Panc1 (cell line): ENCODE data around the gene UMAD1. TPM values are rescaled to one million over a fixed set of nuclear protein-coding genes. Genes with fewer than 3 reads are reported as not detected.

ENCODE experiments used
- ATAC-seq: fragments of 200-7000 bp; cut with Tn5 transposase; 2 replicates; pipeline ENCODE4 v1.9.1; 2020; ENCODE audit warnings: mild to moderate bottlenecking, moderate library complexity
- BruUV-seq: library from RNA; stranded (reverse); fragments of 400-500 nt; replicated peaks from 2 replicates; lab custom pipeline; 2021; lab: Mats Ljungman, UMichigan
- CTCF ChIA-PET: fragments of 300-600 bp; sonication (Branson Sonifier 250); formaldehyde crosslinking; loops from one replicate; lab custom pipeline; 2022; ENCODE audit warnings: antibody characterized with exemption; lab: Charles Lee
- POLR2A ChIA-PET: fragments of 300-600 bp; sonication (Branson Sonifier 250); formaldehyde crosslinking; loops from one replicate; lab custom pipeline; 2022; ENCODE audit warnings: antibody characterized with exemption; lab: Charles Lee
- DNase-seq: peaks from one replicate; pipeline ENCODE4 v3.0.0-alpha.2; 2010; ENCODE audit warnings: low read depth, low spot score
- H3K27ac ChIP-seq: 2 replicates; pipeline ENCODE4 v1.5.1; 2011; ENCODE audit warnings: mild to moderate bottlenecking, low read length, inconsistent platforms
- H3K27me3 ChIP-seq: fragments of 200-500 bp; sonication (Bioruptor generic); 2 replicates; pipeline ENCODE4 v1.6.0; 2014; ENCODE audit warnings: low read length, inconsistent platforms; ENCODE audit not compliant: control insufficient read depth, insufficient read depth
- H3K36me3 ChIP-seq: fragments of 200-500 bp; sonication (Bioruptor generic); 2 replicates; pipeline ENCODE4 v1.5.1; 2014; ENCODE audit warnings: inconsistent platforms, mild to moderate bottlenecking, low read length, moderate library complexity; ENCODE audit not compliant: control insufficient read depth, insufficient read depth
- H3K4me1 ChIP-seq: 2 replicates; pipeline ENCODE4 v1.5.1; 2011; ENCODE audit warnings: inconsistent platforms, mild to moderate bottlenecking, low read length, moderate library complexity; ENCODE audit not compliant: control insufficient read depth, insufficient read depth
- H3K4me3 ChIP-seq, 2 experiments: 2 replicates each; pipeline ENCODE4 v1.5.1; 2011 to 2012; ENCODE audit warnings: low read depth in 2 of 2, low read length in 2 of 2, mild to moderate bottlenecking in 2 of 2, inconsistent platforms in 1 of 2, moderate library complexity in 1 of 2
- H3K9me3 ChIP-seq: fragments of 200-500 bp; sonication (Bioruptor generic); 2 replicates; pipeline ENCODE4 v1.5.1; 2014; ENCODE audit warnings: low read depth, mild to moderate bottlenecking, inconsistent platforms, low read length, moderate library complexity; ENCODE audit not compliant: control insufficient read depth, insufficient read depth
- CTCF ChIP-seq: fragments of 450-650 bp; IDR thresholded peaks from 2 replicates; pipeline ENCODE4 v1.5.1; 2017; ENCODE audit warnings: mild to moderate bottlenecking
- POLR2AphosphoS5 ChIP-seq: IDR thresholded peaks from 2 replicates; pipeline ENCODE4 v1.6.1; 2012; ENCODE audit warnings: mild to moderate bottlenecking, low read depth, low read length, moderate library complexity
- SIN3A ChIP-seq: IDR thresholded peaks from 2 replicates; pipeline ENCODE4 v1.6.1; 2012; ENCODE audit warnings: low read depth, mild to moderate bottlenecking, low read length, moderate library complexity, borderline replicate concordance; ENCODE audit not compliant: insufficient read depth
- TCF7L2 ChIP-seq: IDR thresholded peaks from 2 replicates; pipeline ENCODE4 v1.6.1; 2011; ENCODE audit warnings: mild to moderate bottlenecking, low read depth, low read length, inconsistent platforms
- in situ Hi-C: cut with HindIII; loops from 2 replicates; pipeline ENCODE4 v1.10.0; 2016; ENCODE audit warnings: low sequenced_read_pairs, low pct_unique_long_range_greater_than_20kb
- intact Hi-C: fragments of 100-400 bp; cut with micrococcal nuclease; formaldehyde crosslinking; loops from one replicate; pipeline ENCODE4 v1.10.0; 2022; ENCODE audit not compliant: unreplicated experiment
- total RNA-seq: library from RNA; stranded (reverse); gene quantifications from one replicate; pipeline ENCODE4 v1.2.1, GENCODE V29; 2021; ENCODE audit not compliant: unreplicated experiment
- TF ChIP-seq, protein P1 (sequence below), 2 experiments: IDR thresholded peaks; 2 replicates each; pipeline ENCODE4 v1.6.1; 2011 to 2012; ENCODE audit warnings: low read depth in 2 of 2, control low read depth in 1 of 2, low read length in 1 of 2, mild to moderate bottlenecking in 1 of 2, moderate library complexity in 1 of 2; ENCODE audit not compliant: insufficient read depth in 1 of 2

UMAD1 gene
- total RNA-seq, 1 experiment from 2014 or later, result 19.9 TPM

DNA sequence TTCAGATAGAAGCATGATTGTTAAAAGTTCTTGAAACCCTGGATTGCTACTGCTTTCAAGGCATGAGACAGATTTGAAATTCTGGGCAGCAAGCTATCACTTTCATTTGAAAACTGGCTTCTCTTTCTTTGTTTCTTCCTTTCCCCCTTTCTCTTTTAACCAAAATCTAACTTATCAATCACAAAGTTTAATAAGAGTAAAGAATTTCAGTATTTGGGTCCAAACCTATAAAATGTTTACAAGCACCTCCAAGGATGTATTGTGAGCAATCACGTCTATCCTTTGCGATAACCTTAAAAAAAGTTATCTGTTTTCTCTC lies 99.4 kb downstream of the UMAD1 start:
- peaks cover 33% of the 10 kb centered on the region for H3K4me1 ChIP-seq
- ChIA-PET CTCF (no interaction called here), POLR2A (no interaction called here)
- no TSS peak for BruUV-seq
- in situ Hi-C loops, result no loop called here
- H3K9me3 ChIP-seq, result no peaks in the 10 kb centered on the region
- no peak for ATAC-seq
- intact Hi-C loops, result no loop called here
- H3K27ac ChIP-seq, result peak overlapping the region; percentile 40; the same call in 1 of the 2 replicates
- no peak for DNase-seq
- H3K27me3 ChIP-seq, result no peaks in the 10 kb centered on the region
- H3K36me3 ChIP-seq, result no peaks in the 10 kb centered on the region
- no peak overlapping the region for H3K4me3 ChIP-seq
- TF ChIP-seq TCF7L2 (no peak), CTCF (no peak), POLR2AphosphoS5 (no peak), SIN3A (no peak)
- TF ChIP-seq, protein P1, sequence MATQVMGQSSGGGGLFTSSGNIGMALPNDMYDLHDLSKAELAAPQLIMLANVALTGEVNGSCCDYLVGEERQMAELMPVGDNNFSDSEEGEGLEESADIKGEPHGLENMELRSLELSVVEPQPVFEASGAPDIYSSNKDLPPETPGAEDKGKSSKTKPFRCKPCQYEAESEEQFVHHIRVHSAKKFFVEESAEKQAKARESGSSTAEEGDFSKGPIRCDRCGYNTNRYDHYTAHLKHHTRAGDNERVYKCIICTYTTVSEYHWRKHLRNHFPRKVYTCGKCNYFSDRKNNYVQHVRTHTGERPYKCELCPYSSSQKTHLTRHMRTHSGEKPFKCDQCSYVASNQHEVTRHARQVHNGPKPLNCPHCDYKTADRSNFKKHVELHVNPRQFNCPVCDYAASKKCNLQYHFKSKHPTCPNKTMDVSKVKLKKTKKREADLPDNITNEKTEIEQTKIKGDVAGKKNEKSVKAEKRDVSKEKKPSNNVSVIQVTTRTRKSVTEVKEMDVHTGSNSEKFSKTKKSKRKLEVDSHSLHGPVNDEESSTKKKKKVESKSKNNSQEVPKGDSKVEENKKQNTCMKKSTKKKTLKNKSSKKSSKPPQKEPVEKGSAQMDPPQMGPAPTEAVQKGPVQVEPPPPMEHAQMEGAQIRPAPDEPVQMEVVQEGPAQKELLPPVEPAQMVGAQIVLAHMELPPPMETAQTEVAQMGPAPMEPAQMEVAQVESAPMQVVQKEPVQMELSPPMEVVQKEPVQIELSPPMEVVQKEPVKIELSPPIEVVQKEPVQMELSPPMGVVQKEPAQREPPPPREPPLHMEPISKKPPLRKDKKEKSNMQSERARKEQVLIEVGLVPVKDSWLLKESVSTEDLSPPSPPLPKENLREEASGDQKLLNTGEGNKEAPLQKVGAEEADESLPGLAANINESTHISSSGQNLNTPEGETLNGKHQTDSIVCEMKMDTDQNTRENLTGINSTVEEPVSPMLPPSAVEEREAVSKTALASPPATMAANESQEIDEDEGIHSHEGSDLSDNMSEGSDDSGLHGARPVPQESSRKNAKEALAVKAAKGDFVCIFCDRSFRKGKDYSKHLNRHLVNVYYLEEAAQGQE (IDR thresholded peaks at IDR 0.05; ENCODE audit: insufficient read depth in 1 of 2, low read depth in 2 of 2, low read length in 1 of 2), result no peak

DNA sequence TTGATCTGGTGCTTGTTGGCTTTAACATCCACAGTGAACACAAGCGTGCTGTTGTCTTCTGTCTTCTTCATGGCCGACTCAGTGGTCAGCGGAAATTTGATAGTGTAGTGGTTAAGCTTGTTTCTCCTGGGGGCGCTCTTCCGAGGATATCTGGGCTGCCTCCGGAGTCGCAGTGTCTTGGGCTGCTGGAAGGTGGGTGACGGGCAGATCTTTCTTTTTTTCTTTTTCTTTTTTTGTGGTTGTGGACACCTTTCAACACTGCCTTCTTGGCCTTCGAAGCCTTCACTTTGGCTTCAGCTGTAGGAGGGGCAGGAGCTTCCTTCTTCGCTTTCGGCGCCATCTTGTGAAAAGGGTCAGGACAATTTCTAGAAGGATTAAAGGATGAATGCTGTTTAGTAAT lies 101.7 kb downstream of the UMAD1 start:
- CTCF ChIA-PET, result interaction anchor here (0.7 kb wide), 1 partner anchor 14 kb away, joined by 4 read pairs; no protein-coding TSS in a partner anchor
- in situ Hi-C loops (no loop called here), intact Hi-C loops (no loop called here)
- H3K4me3 ChIP-seq, result no peak overlapping the region
- no peaks in the 10 kb centered on the region for H3K27me3 ChIP-seq
- H3K36me3 ChIP-seq, result no peaks in the 10 kb centered on the region
- no peak for DNase-seq
- no peak overlapping the region for H3K27ac ChIP-seq
- no peak for ATAC-seq
- POLR2A ChIA-PET, result no interaction called here
- no peak for TF ChIP-seq POLR2AphosphoS5
- no peak for TF ChIP-seq TCF7L2
- TF ChIP-seq SIN3A, result no peak
- TF ChIP-seq, protein P1 (IDR thresholded peaks at IDR 0.05; ENCODE audit: insufficient read depth in 1 of 2, low read depth in 2 of 2, low read length in 1 of 2), result no peak
- peak; percentile 38 for TF ChIP-seq CTCF
- H3K9me3 ChIP-seq, result no peaks in the 10 kb centered on the region
- peaks cover 33% of the 10 kb centered on the region; the same call in 1 of the 2 replicates for H3K4me1 ChIP-seq
- no TSS peak for BruUV-seq
